ENCODE measurements around the gene MAP4K4.

MAP4K4 gene

GRCh38 chr2:101692041-101692440 is 5.5 kb upstream of the MAP4K4 start:
- no peak for DNase-seq (ENCODE audit: extremely low read depth in 1 of 2, low read depth in 1 of 2)

- DNase-seq (ENCODE audit: extremely low read depth in 1 of 2, low read depth in 1 of 2), result no peak
Observed at GRCh38 chr2:101692766-101693165, 4.7 kb upstream of the MAP4K4 start.

GRCh38 chr2:101693991-101694588 is 3.4 kb upstream of the MAP4K4 start:
- DNase-seq (ENCODE audit: extremely low read depth in 1 of 2, low read depth in 1 of 2), result no peak

- no peak for DNase-seq (ENCODE audit: extremely low read depth in 1 of 2, low read depth in 1 of 2)
Observed at GRCh38 chr2:101696272-101697123, 1.0 kb upstream of the MAP4K4 start.

GRCh38 chr2:101698014-101698843 is 722 bp downstream of the MAP4K4 start:
- no peak for DNase-seq (ENCODE audit: extremely low read depth in 1 of 2, low read depth in 1 of 2)

GRCh38 chr2:101698844-101699754 is 1.6 kb downstream of the MAP4K4 start:
- no peak for DNase-seq (ENCODE audit: extremely low read depth in 1 of 2, low read depth in 1 of 2)

- no peak for DNase-seq (ENCODE audit: extremely low read depth in 1 of 2, low read depth in 1 of 2)
Observed at GRCh38 chr2:101699755-101700461, 2.4 kb downstream of the MAP4K4 start.

- no peak for DNase-seq (ENCODE audit: extremely low read depth in 1 of 2, low read depth in 1 of 2)
Observed at GRCh38 chr2:101704046-101704466, 6.5 kb downstream of the MAP4K4 start.

GRCh38 chr2:101704816-101705578 is 7.5 kb downstream of the MAP4K4 start:
- no peak for DNase-seq (ENCODE audit: extremely low read depth in 1 of 2, low read depth in 1 of 2)

- no peak for DNase-seq (ENCODE audit: extremely low read depth in 1 of 2, low read depth in 1 of 2)
Observed at GRCh38 chr2:101706121-101706818, 8.8 kb downstream of the MAP4K4 start.

GRCh38 chr2:101706819-101707177 is 9.3 kb downstream of the MAP4K4 start:
- no peak for DNase-seq (ENCODE audit: extremely low read depth in 1 of 2, low read depth in 1 of 2)

- no peak for DNase-seq (ENCODE audit: extremely low read depth in 1 of 2, low read depth in 1 of 2)
Observed at GRCh38 chr2:101710036-101710435, 12.5 kb downstream of the MAP4K4 start.

- DNase-seq (ENCODE audit: extremely low read depth in 1 of 2, low read depth in 1 of 2), result no peak
Observed at GRCh38 chr2:101710471-101711318, 13.2 kb downstream of the MAP4K4 start.

GRCh38 chr2:101714118-101714517 is 16.6 kb downstream of the MAP4K4 start:
- DNase-seq (ENCODE audit: extremely low read depth in 1 of 2, low read depth in 1 of 2), result no peak

GRCh38 chr2:101717071-101717845 is 19.8 kb downstream of the MAP4K4 start:
- DNase-seq (ENCODE audit: extremely low read depth in 1 of 2, low read depth in 1 of 2), result no peak

- DNase-seq (ENCODE audit: extremely low read depth in 1 of 2, low read depth in 1 of 2), result no peak
Observed at GRCh38 chr2:101718479-101718878, 21.0 kb downstream of the MAP4K4 start.

Data from stimulated activated CD8-positive, alpha-beta memory T cell treated with anti-CD3 and anti-CD28 coated beads, Interleukin-7, amount 100 ng/mL, for 48 hours (primary cell).